H1 (cell line): ENCODE data around the gene HRCT1. TPM values are rescaled to one million over a fixed set of nuclear protein-coding genes. Genes with fewer than 3 reads are reported as not detected.

Experiments
- CTCF ChIA-PET: fragments of 300-600 bp; sonication (Branson Sonifier 250); formaldehyde crosslinking; loops from one replicate; lab custom pipeline; 2021; ENCODE audit not compliant: partially characterized antibody; lab: Charles Lee
- POLR2A ChIA-PET: fragments of 300-600 bp; sonication (Branson Sonifier 250); formaldehyde crosslinking; loops from one replicate; lab custom pipeline; 2021; ENCODE audit warnings: inconsistent platforms; ENCODE audit not compliant: partially characterized antibody; lab: Charles Lee
- DNase-seq, 2 experiments: peaks; one replicate each; pipeline versions ENCODE4 v3.0.0 to v3.0.0-alpha.2; 2010 to 2022; ENCODE audit warnings: low spot score in 2 of 2, low read depth in 1 of 2, mixed read lengths in 1 of 2
- FAIRE-seq: peaks from 2 replicates; lab custom pipeline; 2011; peaks lifted over from hg19 to GRCh38; lab: Jason Lieb, UNC
- H2AFZ ChIP-seq: 2 replicates; pipeline ENCODE4 v1.8.1; 2012; ENCODE audit warnings: low read length, inconsistent platforms
- H2AK5ac ChIP-seq: 2 replicates; pipeline ENCODE4 v1.6.1; 2013; ENCODE audit warnings: low read depth, low read length
- H2BK120ac ChIP-seq: replicated peaks from 2 replicates; pipeline ENCODE3; 2013; ENCODE audit warnings: low read depth, low read length, inconsistent platforms
- H2BK12ac ChIP-seq: 2 replicates; pipeline ENCODE4 v1.6.1; 2013; ENCODE audit warnings: low read depth, low read length
- H2BK15ac ChIP-seq: 2 replicates; pipeline ENCODE4 v1.6.1; 2013; ENCODE audit warnings: low read length
- H2BK20ac ChIP-seq: 2 replicates; pipeline ENCODE4 v1.6.1; 2013; ENCODE audit warnings: low read length
- H2BK5ac ChIP-seq: 2 replicates; pipeline ENCODE4 v1.6.1; 2013; ENCODE audit warnings: low read depth, low read length
- H3K14ac ChIP-seq: 2 replicates; pipeline ENCODE4 v1.6.1; 2013; ENCODE audit warnings: inconsistent platforms; ENCODE audit not compliant: insufficient read length
- H3K18ac ChIP-seq: 2 replicates; pipeline ENCODE4 v1.6.1; 2013; ENCODE audit warnings: low read length; ENCODE audit errors: extremely low read depth
- H3K23ac ChIP-seq: 2 replicates; pipeline ENCODE4 v1.6.1; 2013; ENCODE audit warnings: inconsistent platforms; ENCODE audit not compliant: insufficient read length
- H3K23me2 ChIP-seq: 2 replicates; pipeline ENCODE4 v1.6.1; 2013; ENCODE audit warnings: low read depth, low read length
- H3K27ac ChIP-seq: 2 replicates; pipeline ENCODE4 v1.6.1; 2011; ENCODE audit warnings: low read depth, low read length, inconsistent platforms
- H3K27me3 ChIP-seq, 4 experiments: replicated peaks in 1 of 4; 1 replicate in 1 of 4; 2 replicates in 3 of 4; pipeline versions ENCODE4 v1.6.1 to v1.8.1; 2011 to 2013; ENCODE audit warnings: low read length in 3 of 4, mild to moderate bottlenecking in 3 of 4, inconsistent platforms in 2 of 4, mixed read lengths in 2 of 4, moderate library complexity in 1 of 4; ENCODE audit not compliant: control insufficient read depth in 3 of 4, insufficient read depth in 3 of 4; ENCODE audit errors: extremely low read depth in 1 of 4
- H3K36me3 ChIP-seq, 4 experiments: 2 replicates each; pipeline versions ENCODE4 v1.6.1 to v1.8.1; 2011 to 2013; ENCODE audit warnings: mild to moderate bottlenecking in 4 of 4, low read length in 3 of 4, moderate library complexity in 2 of 4, control low read depth in 1 of 4, inconsistent platforms in 1 of 4; ENCODE audit not compliant: insufficient read depth in 4 of 4, control insufficient read depth in 2 of 4
- H3K4ac ChIP-seq: replicated peaks from 2 replicates; pipeline ENCODE3; 2013; ENCODE audit warnings: low read length, low read depth, mixed read lengths, inconsistent platforms; ENCODE audit not compliant: insufficient read length
- H3K4me1 ChIP-seq, 4 experiments: replicated peaks in 1 of 4; 1 replicate in 1 of 4; 2 replicates in 3 of 4; pipeline versions ENCODE4 v1.6.1 to v1.8.1; 2011 to 2013; ENCODE audit warnings: low read length in 3 of 4, inconsistent platforms in 2 of 4, mixed read lengths in 1 of 4; ENCODE audit not compliant: insufficient read depth in 4 of 4, control insufficient read depth in 3 of 4
- H3K4me2 ChIP-seq, 2 experiments: 2 replicates each; pipeline versions ENCODE4 v1.6.1 to v1.8.1; 2011 to 2013; ENCODE audit warnings: low read depth in 2 of 2, low read length in 2 of 2, control low read depth in 1 of 2, inconsistent platforms in 1 of 2, mild to moderate bottlenecking in 1 of 2; ENCODE audit not compliant: insufficient read depth in 1 of 2
- H3K4me3 ChIP-seq, 4 experiments: fragments of 200-600, 300-600 bp in 1 of 4; sonication (generic), shearing (Covaris generic), sonication (Bioruptor Twin) in 1 of 4; 2 replicates each; pipeline versions ENCODE4 v1.5.1 to v1.8.1; 2011 to 2016; ENCODE audit warnings: low read length in 4 of 4, low read depth in 3 of 4, control low read depth in 2 of 4, inconsistent platforms in 2 of 4, mild to moderate bottlenecking in 2 of 4, mixed read lengths in 1 of 4, moderate library complexity in 1 of 4; ENCODE audit not compliant: insufficient read depth in 2 of 4; ENCODE audit errors: extremely low read depth in 1 of 4
- H3K56ac ChIP-seq: replicated peaks from 2 replicates; pipeline ENCODE3; 2013; ENCODE audit warnings: low read depth, mild to moderate bottlenecking, mixed read lengths, low read length, inconsistent platforms; ENCODE audit not compliant: insufficient read length
- H3K79me1 ChIP-seq: 2 replicates; pipeline ENCODE4 v1.6.1; 2013; ENCODE audit warnings: low read depth, low read length, control low read depth
- H3K79me2 ChIP-seq, 2 experiments: 2 replicates each; pipeline versions ENCODE4 v1.6.1 to v1.8.1; 2012 to 2013; ENCODE audit warnings: low read length in 2 of 2, mild to moderate bottlenecking in 2 of 2, inconsistent platforms in 1 of 2; ENCODE audit not compliant: insufficient read depth in 2 of 2, control insufficient read depth in 1 of 2
- H3K9ac ChIP-seq, 4 experiments: replicated peaks in 1 of 4; 1 replicate in 1 of 4; 2 replicates in 3 of 4; pipeline versions ENCODE4 v1.6.1 to v1.8.1; 2011 to 2013; ENCODE audit warnings: low read depth in 3 of 4, low read length in 3 of 4, control low read depth in 2 of 4, mild to moderate bottlenecking in 2 of 4, moderate library complexity in 2 of 4, inconsistent platforms in 1 of 4; ENCODE audit errors: extremely low read depth in 1 of 4
- H3K9me3 ChIP-seq, 2 experiments: 2 replicates each; pipeline versions ENCODE4 v1.6.1 to v1.8.1; 2012 to 2013; ENCODE audit warnings: mild to moderate bottlenecking in 2 of 2, moderate library complexity in 2 of 2, control low read depth in 1 of 2, inconsistent platforms in 1 of 2, low read depth in 1 of 2, low read length in 1 of 2, mixed read lengths in 1 of 2; ENCODE audit not compliant: insufficient read depth in 2 of 2
- H4K20me1 ChIP-seq, 2 experiments: replicated peaks in 1 of 2; 2 replicates each; pipeline versions ENCODE3 to v1.8.1; 2011 to 2013; ENCODE audit warnings: inconsistent platforms in 2 of 2, low read length in 2 of 2, mild to moderate bottlenecking in 1 of 2; ENCODE audit not compliant: insufficient read depth in 2 of 2, control insufficient read depth in 1 of 2
- H4K5ac ChIP-seq: 2 replicates; pipeline ENCODE4 v1.6.1; 2013; ENCODE audit warnings: low read length, low read depth, mixed read lengths, inconsistent platforms; ENCODE audit not compliant: insufficient read length
- H4K8ac ChIP-seq: 2 replicates; pipeline ENCODE4 v1.8.0; 2013; ENCODE audit warnings: mild to moderate bottlenecking, moderate library complexity, low read length, inconsistent platforms; ENCODE audit not compliant: insufficient read depth; ENCODE audit errors: extremely low read depth
- H4K91ac ChIP-seq: replicated peaks from 2 replicates; pipeline ENCODE3; 2013; ENCODE audit warnings: low read length, mixed read lengths, inconsistent platforms; ENCODE audit not compliant: insufficient read length
- GTF2F1 ChIP-seq: IDR thresholded peaks from 2 replicates; pipeline ENCODE4 v1.6.1; 2012; ENCODE audit warnings: low read depth, low read length, improper control_type of control experiment, borderline replicate concordance
- MAX ChIP-seq: IDR thresholded peaks from 2 replicates; pipeline ENCODE4 v1.6.1; 2012; ENCODE audit warnings: inconsistent platforms
- TAF1 ChIP-seq: IDR thresholded peaks from 2 replicates; pipeline ENCODE4 v1.6.1; 2011; ENCODE audit warnings: mild to moderate bottlenecking, low read depth, low read length
- YY1 ChIP-seq: IDR thresholded peaks from 2 replicates; pipeline ENCODE4 v1.6.1; 2011; ENCODE audit warnings: low read depth, mild to moderate bottlenecking, low read length
- WGBS, 2 experiments: shearing (Covaris generic) in 1 of 2; methylation state at CpG; one replicate each; pipeline versions ENCODE4 v1.1.6 to v1.1.7; 2013 to 2015; ENCODE audit warnings: low lambda C conversion rate in 2 of 2, mixed read lengths in 2 of 2, inconsistent platforms in 1 of 2, low coverage in 1 of 2, missing lambda C conversion rate in 1 of 2; ENCODE audit not compliant: insufficient replicate concordance in 2 of 2, insufficient coverage in 1 of 2, insufficient read length in 1 of 2; ENCODE audit errors: extremely low coverage in 1 of 2, missing lambda C conversion rate in 1 of 2; 5-methylcytosine and 5-hydroxymethylcytosine counted together
- polyA plus RNA-seq, 7 experiments: library from polyadenylated mRNA; depleted of rRNA in 3 of 7; stranded (reverse) in 5 of 7; unstranded in 2 of 7; fragments of >200 nt in 5 of 7; fragments of 200-250 nt in 2 of 7; gene quantifications; 1 replicate in 5 of 7; 2 replicates in 1 of 7; 4 replicates in 1 of 7; pipeline versions ENCODE4 v1.2.1 to v1.2.3, GENCODE V29; 2011 to 2013; ENCODE audit warnings: missing spikeins in 2 of 7, mixed read lengths in 2 of 7
- total RNA-seq: library from RNA; stranded (reverse); fragmentation: NEBNext Ultra II Directional; extraction: Animal tissue kit (Norgen Biotek cat#: 25700); gene quantifications from 2 replicates; pipeline ENCODE4 v1.2.1, GENCODE V29; 2021

Gene HRCT1
- total and polyA plus RNA-seq, 2 of the 8 experiments (the other 6 are each of a cell fraction or from before 2014, with no cell fraction given): not detected

GRCh38 chr9:35911690-35912089 is 5.7 kb downstream of the HRCT1 start:
- Histone ChIP-seq H3K4ac (no peak overlapping the region), H2BK12ac (0 out of 2 replicates have a peak overlapping the region, but pooled peaks have one; percentile 35), H3K79me1 (0 out of 2 replicates have a peak, but pooled peaks cover 2% of the 10 kb centered on the region), H3K23ac (no peak overlapping the region), H3K4me1 (peaks cover 13 to 31% (median 21%) of the 10 kb centered on the region in 4 experiments), H3K36me3 (no peaks in the 10 kb centered on the region), H3K4me2 (no peak overlapping the region), H4K20me1 (no peaks in the 10 kb centered on the region), H4K8ac (no peak overlapping the region; the same call in 1 of the 2 replicates), H3K23me2 (peaks cover 3% of the 10 kb centered on the region; the same call in 1 of the 2 replicates), H2BK20ac (no peak overlapping the region), H3K18ac (no peak overlapping the region), H3K9me3 (no peaks in the 10 kb centered on the region), H2BK5ac (no peak overlapping the region), H3K27ac (no peak overlapping the region), H3K79me2 (no peaks in the 10 kb centered on the region), H3K4me3 (no peak overlapping the region), H3K9ac (no peak overlapping the region; a peak in 1 of 7 replicates), H2AFZ (no peak overlapping the region), H2BK120ac (no peak overlapping the region), H2BK15ac (no peak overlapping the region; the same call in 1 of the 2 replicates), H4K5ac (no peak overlapping the region), H3K56ac (no peak overlapping the region), H2AK5ac (no peak overlapping the region), H4K91ac (no peak overlapping the region), H3K14ac (no peak overlapping the region), H3K27me3 (no peaks in the 10 kb centered on the region; a peak in 2 of 7 replicates)
- POLR2A ChIA-PET: interaction anchor here (1.0 kb wide), 1 partner anchor 29 kb away, joined by 3 read pairs; no protein-coding TSS in a partner anchor
- CTCF ChIA-PET: interaction anchor here (0.6 to 5.6 kb wide), 18 partner anchors 9 to 1283 kb away, joined by 3 to 26 read pairs (median 4); partner anchors contain the start of genes CREB3 and TLN1
- no peak for TF ChIP-seq TAF1
- TF ChIP-seq YY1: no peak
- no peak for TF ChIP-seq GTF2F1
- TF ChIP-seq MAX: no peak
- WGBS, 2 experiments: 80% methylated on average over 9 of the region's 10 CpGs; no CpG with 5 or more reads in 1 of the 2 experiments
- FAIRE-seq: no peak
- DNase-seq: no peak
